Uterus (tissue), 2 donors: ENCODE measurements around the gene BDH1.

Experiments used
- CTCF ChIP-seq, 4 experiments: fragments of 200-600 bp in 2 of 4; fragments of 450-650 bp in 2 of 4; sonication (generic) in 2 of 4; IDR thresholded peaks; one replicate each; pipeline ENCODE4 v1.5.1; 2016 to 2019; ENCODE audit warnings: antibody characterized with exemption in 4 of 4, mild to moderate bottlenecking in 2 of 4, moderate library complexity in 1 of 4
- POLR2A ChIP-seq, 2 donors: fragments of 450-650 bp; IDR thresholded peaks; one replicate each; pipeline ENCODE4 v1.6.1; 2016; ENCODE audit warnings: antibody characterized with exemption in 2 of 2, mild to moderate bottlenecking in 1 of 2, moderate library complexity in 1 of 2

- TF ChIP-seq CTCF (IDR thresholded peaks at IDR 0.05) (no peak), POLR2A (IDR thresholded peaks at IDR 0.05) (no peak)
Measured at GRCh38 chr3:197466586-197467399, 89.0 kb downstream of the BDH1 start.
